H1 (cell line): ENCODE measurements around the gene PTPRE. TPM values are rescaled to one million over a fixed set of nuclear protein-coding genes. Genes with fewer than 3 reads are reported as not detected.

ENCODE experiments used
- CTCF ChIA-PET: fragments of 300-600 bp; sonication (Branson Sonifier 250); formaldehyde crosslinking; loops from one replicate; lab custom pipeline; 2021; ENCODE audit not compliant: partially characterized antibody; lab: Charles Lee
- POLR2A ChIA-PET: fragments of 300-600 bp; sonication (Branson Sonifier 250); formaldehyde crosslinking; loops from one replicate; lab custom pipeline; 2021; ENCODE audit warnings: inconsistent platforms; ENCODE audit not compliant: partially characterized antibody; lab: Charles Lee
- DNase-seq, 2 experiments: peaks; one replicate each; pipeline versions ENCODE4 v3.0.0 to v3.0.0-alpha.2; 2010 to 2022; ENCODE audit warnings: low spot score in 2 of 2, low read depth in 1 of 2, mixed read lengths in 1 of 2
- FAIRE-seq: peaks from 2 replicates; lab custom pipeline; 2011; peaks lifted over from hg19 to GRCh38; lab: Jason Lieb, UNC
- H2AFZ ChIP-seq: 2 replicates; pipeline ENCODE4 v1.8.1; 2012; ENCODE audit warnings: low read length, inconsistent platforms
- H2AK5ac ChIP-seq: 2 replicates; pipeline ENCODE4 v1.6.1; 2013; ENCODE audit warnings: low read depth, low read length
- H2BK120ac ChIP-seq: replicated peaks from 2 replicates; pipeline ENCODE3; 2013; ENCODE audit warnings: low read depth, low read length, inconsistent platforms
- H2BK12ac ChIP-seq: 2 replicates; pipeline ENCODE4 v1.6.1; 2013; ENCODE audit warnings: low read depth, low read length
- H2BK15ac ChIP-seq: 2 replicates; pipeline ENCODE4 v1.6.1; 2013; ENCODE audit warnings: low read length
- H2BK20ac ChIP-seq: 2 replicates; pipeline ENCODE4 v1.6.1; 2013; ENCODE audit warnings: low read length
- H2BK5ac ChIP-seq: 2 replicates; pipeline ENCODE4 v1.6.1; 2013; ENCODE audit warnings: low read depth, low read length
- H3K14ac ChIP-seq: 2 replicates; pipeline ENCODE4 v1.6.1; 2013; ENCODE audit warnings: inconsistent platforms; ENCODE audit not compliant: insufficient read length
- H3K18ac ChIP-seq: 2 replicates; pipeline ENCODE4 v1.6.1; 2013; ENCODE audit warnings: low read length; ENCODE audit errors: extremely low read depth
- H3K23ac ChIP-seq: 2 replicates; pipeline ENCODE4 v1.6.1; 2013; ENCODE audit warnings: inconsistent platforms; ENCODE audit not compliant: insufficient read length
- H3K23me2 ChIP-seq: 2 replicates; pipeline ENCODE4 v1.6.1; 2013; ENCODE audit warnings: low read depth, low read length
- H3K27ac ChIP-seq: 2 replicates; pipeline ENCODE4 v1.6.1; 2011; ENCODE audit warnings: low read depth, low read length, inconsistent platforms
- H3K27me3 ChIP-seq, 4 experiments: replicated peaks in 1 of 4; 1 replicate in 1 of 4; 2 replicates in 3 of 4; pipeline versions ENCODE4 v1.6.1 to v1.8.1; 2011 to 2013; ENCODE audit warnings: low read length in 3 of 4, mild to moderate bottlenecking in 3 of 4, inconsistent platforms in 2 of 4, mixed read lengths in 2 of 4, moderate library complexity in 1 of 4; ENCODE audit not compliant: control insufficient read depth in 3 of 4, insufficient read depth in 3 of 4; ENCODE audit errors: extremely low read depth in 1 of 4
- H3K36me3 ChIP-seq, 4 experiments: 2 replicates each; pipeline versions ENCODE4 v1.6.1 to v1.8.1; 2011 to 2013; ENCODE audit warnings: mild to moderate bottlenecking in 4 of 4, low read length in 3 of 4, moderate library complexity in 2 of 4, control low read depth in 1 of 4, inconsistent platforms in 1 of 4; ENCODE audit not compliant: insufficient read depth in 4 of 4, control insufficient read depth in 2 of 4
- H3K4ac ChIP-seq: replicated peaks from 2 replicates; pipeline ENCODE3; 2013; ENCODE audit warnings: low read length, low read depth, mixed read lengths, inconsistent platforms; ENCODE audit not compliant: insufficient read length
- H3K4me1 ChIP-seq, 4 experiments: replicated peaks in 1 of 4; 1 replicate in 1 of 4; 2 replicates in 3 of 4; pipeline versions ENCODE4 v1.6.1 to v1.8.1; 2011 to 2013; ENCODE audit warnings: low read length in 3 of 4, inconsistent platforms in 2 of 4, mixed read lengths in 1 of 4; ENCODE audit not compliant: insufficient read depth in 4 of 4, control insufficient read depth in 3 of 4
- H3K4me2 ChIP-seq, 2 experiments: 2 replicates each; pipeline versions ENCODE4 v1.6.1 to v1.8.1; 2011 to 2013; ENCODE audit warnings: low read depth in 2 of 2, low read length in 2 of 2, control low read depth in 1 of 2, inconsistent platforms in 1 of 2, mild to moderate bottlenecking in 1 of 2; ENCODE audit not compliant: insufficient read depth in 1 of 2
- H3K4me3 ChIP-seq, 4 experiments: fragments of 200-600, 300-600 bp in 1 of 4; sonication (generic), shearing (Covaris generic), sonication (Bioruptor Twin) in 1 of 4; 2 replicates each; pipeline versions ENCODE4 v1.5.1 to v1.8.1; 2011 to 2016; ENCODE audit warnings: low read length in 4 of 4, low read depth in 3 of 4, control low read depth in 2 of 4, inconsistent platforms in 2 of 4, mild to moderate bottlenecking in 2 of 4, mixed read lengths in 1 of 4, moderate library complexity in 1 of 4; ENCODE audit not compliant: insufficient read depth in 2 of 4; ENCODE audit errors: extremely low read depth in 1 of 4
- H3K56ac ChIP-seq: replicated peaks from 2 replicates; pipeline ENCODE3; 2013; ENCODE audit warnings: low read depth, mild to moderate bottlenecking, mixed read lengths, low read length, inconsistent platforms; ENCODE audit not compliant: insufficient read length
- H3K79me1 ChIP-seq: 2 replicates; pipeline ENCODE4 v1.6.1; 2013; ENCODE audit warnings: low read depth, low read length, control low read depth
- H3K79me2 ChIP-seq, 2 experiments: 2 replicates each; pipeline versions ENCODE4 v1.6.1 to v1.8.1; 2012 to 2013; ENCODE audit warnings: low read length in 2 of 2, mild to moderate bottlenecking in 2 of 2, inconsistent platforms in 1 of 2; ENCODE audit not compliant: insufficient read depth in 2 of 2, control insufficient read depth in 1 of 2
- H3K9ac ChIP-seq, 4 experiments: replicated peaks in 1 of 4; 1 replicate in 1 of 4; 2 replicates in 3 of 4; pipeline versions ENCODE4 v1.6.1 to v1.8.1; 2011 to 2013; ENCODE audit warnings: low read depth in 3 of 4, low read length in 3 of 4, control low read depth in 2 of 4, mild to moderate bottlenecking in 2 of 4, moderate library complexity in 2 of 4, inconsistent platforms in 1 of 4; ENCODE audit errors: extremely low read depth in 1 of 4
- H3K9me3 ChIP-seq, 2 experiments: 2 replicates each; pipeline versions ENCODE4 v1.6.1 to v1.8.1; 2012 to 2013; ENCODE audit warnings: mild to moderate bottlenecking in 2 of 2, moderate library complexity in 2 of 2, control low read depth in 1 of 2, inconsistent platforms in 1 of 2, low read depth in 1 of 2, low read length in 1 of 2, mixed read lengths in 1 of 2; ENCODE audit not compliant: insufficient read depth in 2 of 2
- H4K20me1 ChIP-seq, 2 experiments: replicated peaks in 1 of 2; 2 replicates each; pipeline versions ENCODE3 to v1.8.1; 2011 to 2013; ENCODE audit warnings: inconsistent platforms in 2 of 2, low read length in 2 of 2, mild to moderate bottlenecking in 1 of 2; ENCODE audit not compliant: insufficient read depth in 2 of 2, control insufficient read depth in 1 of 2
- H4K5ac ChIP-seq: 2 replicates; pipeline ENCODE4 v1.6.1; 2013; ENCODE audit warnings: low read length, low read depth, mixed read lengths, inconsistent platforms; ENCODE audit not compliant: insufficient read length
- H4K8ac ChIP-seq: 2 replicates; pipeline ENCODE4 v1.8.0; 2013; ENCODE audit warnings: mild to moderate bottlenecking, moderate library complexity, low read length, inconsistent platforms; ENCODE audit not compliant: insufficient read depth; ENCODE audit errors: extremely low read depth
- H4K91ac ChIP-seq: replicated peaks from 2 replicates; pipeline ENCODE3; 2013; ENCODE audit warnings: low read length, mixed read lengths, inconsistent platforms; ENCODE audit not compliant: insufficient read length
- KDM4A ChIP-seq: IDR thresholded peaks from one replicate; pipeline ENCODE4 v1.7.1; 2012; ENCODE audit warnings: low read depth, mild to moderate bottlenecking, moderate library complexity, low read length, inconsistent platforms; ENCODE audit not compliant: severe bottlenecking
- polyA plus RNA-seq, 7 experiments: library from polyadenylated mRNA; depleted of rRNA in 3 of 7; stranded (reverse) in 5 of 7; unstranded in 2 of 7; fragments of >200 nt in 5 of 7; fragments of 200-250 nt in 2 of 7; gene quantifications; 1 replicate in 5 of 7; 2 replicates in 1 of 7; 4 replicates in 1 of 7; pipeline versions ENCODE4 v1.2.1 to v1.2.3, GENCODE V29; 2011 to 2013; ENCODE audit warnings: missing spikeins in 2 of 7, mixed read lengths in 2 of 7
- total RNA-seq: library from RNA; stranded (reverse); fragmentation: NEBNext Ultra II Directional; extraction: Animal tissue kit (Norgen Biotek cat#: 25700); gene quantifications from 2 replicates; pipeline ENCODE4 v1.2.1, GENCODE V29; 2021

Gene PTPRE
- total and polyA plus RNA-seq, 2 of the 8 experiments (the other 6 are each of a cell fraction or from before 2014, with no cell fraction given), result 0.33 to 0.54 TPM

GRCh38 chr10:128123846-128124245 lies 216.9 kb downstream of the PTPRE start:
- DNase-seq, result no peak
- H3K23me2 ChIP-seq, result no peaks in the 10 kb centered on the region; the same call in 1 of the 2 replicates
- no peak overlapping the region for H3K14ac ChIP-seq
- H3K56ac ChIP-seq, result no peak overlapping the region
- no peak overlapping the region for H2BK120ac ChIP-seq
- H3K79me1 ChIP-seq, result peaks cover 7% of the 10 kb centered on the region; the same call in 1 of the 2 replicates
- peaks cover 0 to 18% (median 11%) of the 10 kb centered on the region in 4 experiments; a peak in 5 of 8 replicates for H3K36me3 ChIP-seq
- H3K4me3 ChIP-seq, result peak overlapping the region in 1 of 4 experiments; percentile 82; a peak in 2 of 8 replicates
- no peak overlapping the region for H4K91ac ChIP-seq
- H3K4me1 ChIP-seq, result peaks cover 5 to 10% (median 9%) of the 10 kb centered on the region in 4 experiments; a peak in 5 of 7 replicates
- ChIA-PET POLR2A (no interaction called here), CTCF (interaction anchor here (0.7 to 2.5 kb wide), 2 partner anchors 27 to 51 kb away, joined by 3 to 5 read pairs; no protein-coding TSS in a partner anchor)
- H3K9me3 ChIP-seq, result no peaks in the 10 kb centered on the region
- no peak overlapping the region for H2BK20ac ChIP-seq
- H2AK5ac ChIP-seq, result no peak overlapping the region
- H3K9ac ChIP-seq, result no peak overlapping the region
- peaks cover 6% of the 10 kb centered on the region in 2 experiments for H4K20me1 ChIP-seq
- H2BK15ac ChIP-seq, result no peak overlapping the region
- H3K27me3 ChIP-seq, result peaks cover 0 to 1% (median 0%) of the 10 kb centered on the region in 4 experiments; a peak in 1 of 7 replicates
- H2BK12ac ChIP-seq, result no peak overlapping the region
- no peak overlapping the region for H2BK5ac ChIP-seq
- no peak overlapping the region for H3K18ac ChIP-seq
- no peak for TF ChIP-seq KDM4A
- peak overlapping the region; percentile 81 to 83; a peak in 3 of 4 replicates for H3K4me2 ChIP-seq
- no peak overlapping the region for H3K23ac ChIP-seq
- no peak overlapping the region for H2AFZ ChIP-seq
- peaks cover 10 to 43% of the 10 kb centered on the region in 2 experiments for H3K79me2 ChIP-seq
- no peak overlapping the region for H3K4ac ChIP-seq
- H3K27ac ChIP-seq, result no peak overlapping the region
- no peak overlapping the region for H4K5ac ChIP-seq
- no peak overlapping the region for H4K8ac ChIP-seq
- FAIRE-seq, result no peak
